HG02840 (cell line): ENCODE data around the gene PCDH1.

ENCODE experiments used
- ATAC-seq: cut with Tn5 transposase; IDR thresholded peaks from one replicate; pipeline ENCODE4 v1.9.1; 2021; ENCODE audit warnings: mild to moderate bottlenecking, moderate library complexity, moderate number of reproducible peaks; ENCODE audit not compliant: unreplicated experiment, low FRiP score

PCDH1 gene

GRCh38 chr5:141857226-141857625 lies 21.0 kb downstream of the PCDH1 start:
- no peak for ATAC-seq

DNA sequence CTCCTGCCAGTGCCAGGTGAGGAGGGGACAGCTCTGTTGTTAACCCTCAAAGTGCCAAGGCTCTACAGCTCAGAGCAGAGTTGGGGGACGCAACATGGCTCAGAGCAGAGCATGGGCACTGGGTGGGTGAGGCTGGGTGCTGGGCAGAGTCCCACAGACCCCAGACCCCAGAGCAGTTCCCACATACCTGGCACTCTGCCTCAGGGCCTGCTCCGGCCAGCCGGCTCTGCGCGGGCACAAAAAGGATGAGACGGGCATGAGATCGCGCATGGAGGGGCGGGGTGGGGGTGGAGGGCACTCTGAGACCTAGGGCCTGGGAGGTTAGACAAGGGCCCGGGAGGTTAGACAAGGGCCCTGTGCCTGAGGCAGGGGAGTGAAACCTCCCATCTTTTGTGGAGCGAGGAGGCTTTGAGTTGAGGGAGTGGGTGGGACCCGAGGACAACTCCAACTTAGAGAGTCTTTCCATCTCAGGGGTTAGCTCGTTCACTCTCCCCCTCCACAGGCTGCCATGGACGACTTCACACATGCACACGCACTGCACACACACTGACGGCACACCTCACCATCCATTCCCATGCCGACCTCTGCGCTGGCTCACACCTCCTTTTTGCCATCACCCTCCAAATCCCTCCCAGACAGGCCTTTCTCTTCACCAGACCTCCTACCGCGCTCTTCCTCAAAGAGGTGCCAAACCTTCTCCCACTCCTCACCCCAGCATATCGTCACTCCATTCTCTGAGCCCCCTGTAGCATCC lies 22.0 kb downstream of the PCDH1 start:
- no peak for ATAC-seq

GRCh38 chr5:141855265-141856036 lies 22.8 kb downstream of the PCDH1 start:
- ATAC-seq: no peak

DNA sequence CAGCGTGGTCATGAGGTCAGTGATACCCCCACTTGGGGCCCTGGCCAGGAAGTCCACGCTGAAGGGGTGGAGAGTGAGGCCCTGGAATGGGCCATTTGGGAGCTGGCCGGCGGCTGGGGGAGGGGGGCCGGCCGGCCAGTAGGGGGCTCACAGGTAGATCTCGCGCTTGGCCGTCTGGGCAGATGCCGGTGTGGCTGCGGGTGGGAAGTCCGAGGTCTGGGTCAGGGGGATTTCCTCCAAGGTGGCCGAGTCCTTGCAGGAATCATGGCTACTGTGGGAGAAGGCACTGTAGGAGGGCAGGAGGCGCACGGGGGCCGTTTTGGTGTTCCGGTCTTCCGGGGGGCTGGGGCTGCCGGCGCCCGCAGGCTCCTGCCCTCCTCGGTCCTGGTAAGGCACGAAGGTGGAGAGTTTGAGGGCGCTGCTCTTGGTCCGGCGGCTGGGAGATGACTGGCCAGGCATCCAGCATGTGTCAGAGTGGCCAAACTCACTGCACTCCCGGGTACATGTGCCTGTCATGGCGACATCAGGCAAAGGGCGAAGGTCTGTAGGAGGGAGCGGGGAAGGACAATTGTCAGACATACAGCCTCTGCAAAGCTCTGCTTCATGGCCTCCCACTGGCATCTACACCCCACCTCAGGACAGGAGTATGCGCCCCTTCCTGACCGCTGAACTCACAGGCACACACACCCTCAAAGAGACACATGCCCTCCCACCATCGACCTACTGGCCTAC lies 24.1 kb downstream of the PCDH1 start:
- no peak for ATAC-seq

- no peak for ATAC-seq
Measured at GRCh38 chr5:141852448-141852847, 25.8 kb downstream of the PCDH1 start.

DNA sequence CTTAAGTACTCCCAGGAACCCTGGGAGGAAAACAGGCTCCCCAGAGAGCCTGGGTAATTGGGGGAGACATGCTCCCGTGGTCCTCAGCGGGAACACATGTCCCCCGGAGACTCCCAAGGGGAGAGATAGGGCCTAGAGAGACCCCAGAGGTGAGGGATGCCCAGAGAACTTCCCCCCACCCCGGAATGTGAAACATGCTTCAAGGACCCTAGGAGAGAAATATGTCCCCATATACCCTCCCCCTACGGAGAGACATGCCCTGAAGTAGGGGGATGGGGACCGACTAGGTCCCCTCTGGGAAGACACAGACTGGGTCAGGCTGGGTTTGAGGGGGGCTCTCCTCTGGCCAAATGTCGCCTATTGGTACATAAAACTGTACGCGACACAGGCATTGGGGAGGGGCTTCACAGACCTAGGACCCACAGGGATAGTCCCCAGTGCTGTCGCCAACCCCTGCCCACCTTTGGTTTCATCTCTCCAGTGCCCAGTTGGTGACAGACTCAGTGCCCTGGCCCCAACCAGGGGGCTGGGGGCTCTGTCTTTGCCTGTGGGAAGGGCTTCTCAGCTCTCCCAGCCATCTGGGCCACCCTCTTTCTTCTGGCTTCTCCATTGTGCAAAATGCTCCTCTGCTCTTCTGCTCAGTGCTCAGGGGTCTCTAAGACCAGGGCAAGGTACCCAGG lies 26.9 kb downstream of the PCDH1 start:
- no peak for ATAC-seq

DNA sequence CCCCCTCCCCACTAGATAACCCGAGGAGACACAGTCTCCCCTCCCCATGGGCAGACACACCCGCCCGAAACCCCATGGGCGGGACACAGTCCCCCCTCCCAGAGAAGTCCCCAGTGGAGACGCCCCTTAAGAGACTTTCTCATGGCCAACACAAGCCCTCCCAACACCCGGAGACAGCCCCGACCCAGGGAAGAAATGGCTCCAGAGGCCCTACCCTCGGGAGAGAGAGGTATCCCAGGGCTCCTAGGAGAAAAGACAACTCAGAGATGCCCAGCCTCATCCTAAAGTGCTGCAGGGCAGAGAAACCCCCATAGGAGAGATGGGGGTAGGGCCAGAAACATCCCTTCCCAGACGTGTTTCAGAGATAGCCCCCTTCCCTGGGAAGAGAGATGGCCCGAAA lies 27.4 kb downstream of the PCDH1 start:
- no peak for ATAC-seq

GRCh38 chr5:141850244-141850768 lies 27.9 kb downstream of the PCDH1 start:
- ATAC-seq: peak; percentile 17

DNA sequence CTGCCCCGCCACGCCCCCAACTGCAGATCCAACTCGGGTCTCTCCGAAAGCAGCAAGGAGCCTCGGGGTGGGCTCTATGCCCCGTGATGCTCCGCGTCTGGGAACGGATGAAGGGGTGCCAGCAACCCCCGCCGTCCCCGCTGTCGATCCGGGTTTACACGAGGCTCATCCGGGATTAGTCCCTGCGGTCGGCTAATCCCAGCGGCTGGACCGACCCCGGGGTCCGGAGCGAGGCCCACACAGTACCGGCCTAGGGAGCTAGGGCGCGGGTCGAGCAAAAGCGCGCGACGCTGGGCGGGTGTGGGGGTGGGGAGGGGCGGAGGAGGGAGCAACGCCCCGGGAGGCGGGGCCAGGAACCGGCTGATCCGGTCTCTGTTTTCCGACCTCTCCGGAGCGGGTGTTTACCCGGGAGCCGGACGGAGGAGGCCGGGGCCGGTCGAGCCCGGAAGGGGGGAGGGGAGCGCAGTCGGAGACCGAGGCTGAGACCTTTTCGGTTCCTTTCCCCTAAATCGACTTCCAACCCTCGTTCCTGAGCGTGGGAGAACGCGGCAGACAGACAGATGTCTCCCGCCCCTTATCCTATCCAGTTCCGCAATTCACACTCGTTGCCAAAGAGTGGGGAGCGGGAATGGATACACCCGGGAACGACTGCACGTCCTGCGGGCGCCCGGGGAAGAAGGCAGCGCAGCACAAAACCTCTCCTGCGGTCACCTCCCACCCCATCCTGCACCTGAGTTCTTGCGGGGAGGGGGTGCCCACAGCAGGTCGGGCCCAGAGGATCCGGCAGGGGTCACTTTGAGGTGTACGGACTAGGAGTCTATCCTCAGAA lies 28.6 kb downstream of the PCDH1 start:
- peak; percentile 60 for ATAC-seq

DNA sequence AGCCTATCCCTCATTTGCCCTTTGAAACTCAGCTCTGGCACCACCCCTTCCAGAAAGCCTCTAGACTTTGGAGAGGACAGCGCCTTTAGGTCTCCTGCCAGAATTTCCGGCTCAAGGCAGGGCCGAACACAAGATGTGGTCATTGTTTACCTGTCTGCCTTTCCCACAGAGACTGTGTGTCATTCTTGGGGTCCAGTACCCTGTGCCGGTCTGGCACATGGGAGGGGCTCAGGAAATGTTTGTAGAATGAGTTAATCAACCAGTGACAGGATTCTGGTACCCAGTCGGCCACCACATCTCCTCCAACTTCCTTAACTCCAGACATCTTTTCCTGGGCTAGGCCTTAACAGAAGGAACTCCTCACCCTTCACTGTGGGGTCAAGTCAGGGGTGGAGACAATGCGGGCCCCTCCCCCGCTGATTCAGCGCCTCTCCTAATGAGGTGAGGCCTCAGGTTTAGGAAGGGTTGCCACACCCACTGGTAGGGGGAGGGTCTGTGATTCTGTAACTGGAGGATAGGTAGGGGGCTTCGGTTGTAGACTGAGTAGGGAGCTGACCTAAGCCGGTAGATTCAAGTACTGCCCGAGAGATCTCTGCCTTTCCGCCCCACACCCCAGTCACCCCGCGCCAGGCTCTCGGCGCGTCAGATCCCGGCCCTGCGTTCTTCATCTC lies 29.3 kb downstream of the PCDH1 start:
- peak; percentile 36 for ATAC-seq

GRCh38 chr5:141846031-141846430 lies 32.2 kb downstream of the PCDH1 start:
- no peak for ATAC-seq

DNA sequence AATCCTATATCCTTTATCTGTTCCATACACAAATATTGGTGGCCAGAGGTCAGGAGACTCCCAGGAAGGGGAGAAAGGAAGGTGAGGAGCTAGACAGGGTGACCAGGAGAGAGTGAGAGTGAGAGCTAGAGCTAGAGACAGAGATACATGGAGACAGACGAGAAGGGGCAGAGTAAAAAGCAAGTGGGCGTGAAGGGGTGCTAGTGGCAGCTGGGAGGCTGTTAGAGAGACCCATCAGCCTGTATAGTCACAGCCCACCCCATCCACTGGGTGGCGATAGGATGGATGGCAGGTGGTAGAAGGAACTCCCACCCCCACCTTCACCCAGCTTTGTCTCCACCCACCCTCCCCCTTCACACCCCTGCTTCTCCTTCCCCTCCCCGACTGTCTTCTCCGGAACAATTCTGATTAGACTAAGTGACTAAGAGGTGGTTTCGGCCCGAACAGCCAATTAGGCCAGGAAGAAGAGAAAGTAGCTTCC lies 32.8 kb downstream of the PCDH1 start:
- ATAC-seq: no peak

GRCh38 chr5:141844414-141845097 lies 33.7 kb downstream of the PCDH1 start:
- no peak for ATAC-seq

GRCh38 chr5:141843156-141843927 lies 34.9 kb downstream of the PCDH1 start:
- ATAC-seq: no peak

- no peak for ATAC-seq
Measured at GRCh38 chr5:141841378-141842180, 36.6 kb downstream of the PCDH1 start.

DNA sequence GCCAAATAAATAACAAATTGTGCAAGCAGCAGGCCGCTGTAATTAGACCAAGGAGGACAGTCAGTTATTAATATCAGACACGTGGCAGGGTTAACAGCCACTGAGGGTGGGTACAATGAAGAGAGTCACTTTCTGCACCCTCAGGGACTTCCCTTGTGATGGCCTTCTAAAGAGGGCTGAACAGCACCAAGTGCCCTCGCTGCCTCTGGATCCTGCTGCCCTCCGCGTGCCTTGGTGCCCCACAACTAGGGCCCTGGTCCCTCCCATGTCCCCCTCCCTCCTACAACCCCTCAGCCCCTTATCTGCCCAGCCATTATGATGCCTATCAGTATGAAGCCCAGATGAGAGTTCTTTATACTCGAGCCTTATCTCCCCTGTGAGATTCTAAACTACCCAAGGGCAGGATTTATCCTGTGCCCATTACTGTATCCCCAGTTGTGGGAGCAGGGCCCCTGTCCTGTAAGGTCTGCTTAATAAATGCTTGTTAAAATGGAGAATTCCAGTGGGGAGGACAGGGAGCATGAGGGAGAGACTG lies 37.3 kb downstream of the PCDH1 start:
- ATAC-seq: no peak
